GM19463 (cell line): ENCODE data around the gene RETSAT.
"Not testable (repeated sequence)": the region's sequence is repeated elsewhere in the genome, so short reads cannot be mapped to it uniquely, and the experiment has no call there.

ENCODE experiments used
- ATAC-seq: cut with Tn5 transposase; IDR thresholded peaks from one replicate; pipeline ENCODE4 v1.9.1; 2021; ENCODE audit warnings: mild to moderate bottlenecking, moderate library complexity; ENCODE audit not compliant: unreplicated experiment

The RETSAT gene

GRCh38 chr2:85380048-85380447 lies 25.7 kb upstream of the RETSAT start:
- no peak for ATAC-seq

- ATAC-seq = no peak
Observed at GRCh38 chr2:85378257-85378656, 23.9 kb upstream of the RETSAT start.

- no peak for ATAC-seq
Observed at GRCh38 chr2:85377083-85377482, 22.8 kb upstream of the RETSAT start.

GRCh38 chr2:85376291-85377065 lies 22.1 kb upstream of the RETSAT start:
- ATAC-seq = no peak

GRCh38 chr2:85371045-85371444 lies 16.7 kb upstream of the RETSAT start:
- ATAC-seq = no peak

- ATAC-seq = no peak
Observed at GRCh38 chr2:85369500-85369899, 15.2 kb upstream of the RETSAT start.

- ATAC-seq = no peak
Observed at GRCh38 chr2:85368921-85369320, 14.6 kb upstream of the RETSAT start.

- no peak for ATAC-seq
Observed at GRCh38 chr2:85367180-85367579, 12.9 kb upstream of the RETSAT start.

GRCh38 chr2:85362653-85363387 lies 8.5 kb upstream of the RETSAT start:
- not testable (repeated sequence) for ATAC-seq

- ATAC-seq = no peak
Observed at GRCh38 chr2:85357736-85358135, 3.4 kb upstream of the RETSAT start.

- no peak for ATAC-seq
Observed at GRCh38 chr2:85356186-85356585, 1.9 kb upstream of the RETSAT start.

- no peak for ATAC-seq
Observed at GRCh38 chr2:85355521-85355920, 1.2 kb upstream of the RETSAT start.

- peak; percentile 1 for ATAC-seq
Observed at GRCh38 chr2:85355073-85355410, 714 bp upstream of the RETSAT start.

GRCh38 chr2:85353876-85354285 lies 447 bp downstream of the RETSAT start:
- ATAC-seq = peak; percentile 12

GRCh38 chr2:85347599-85347998 lies 6.7 kb downstream of the RETSAT start:
- ATAC-seq = no peak

GRCh38 chr2:85344356-85344954 lies 9.9 kb downstream of the RETSAT start:
- no peak for ATAC-seq

GRCh38 chr2:85343207-85343895 lies 11.0 kb downstream of the RETSAT start:
- ATAC-seq = not testable (repeated sequence)

- ATAC-seq = no peak
Observed at GRCh38 chr2:85342156-85342555, 12.2 kb downstream of the RETSAT start.

- no peak for ATAC-seq
Observed at GRCh38 chr2:85341269-85342029, 12.9 kb downstream of the RETSAT start.

- no peak for ATAC-seq
Observed at GRCh38 chr2:85340034-85340892, 14.1 kb downstream of the RETSAT start.
